OCI-LY7 (cell line): ENCODE results near the gene MPZL2. TPM values are rescaled to one million over a fixed set of nuclear protein-coding genes. Genes with fewer than 3 reads are reported as not detected.

ENCODE experiments used
- BruUV-seq: library from RNA; stranded (reverse); fragments of 400-500 nt; replicated peaks from 2 replicates; lab custom pipeline; 2021; lab: Mats Ljungman, UMichigan
- CTCF ChIA-PET: fragments of 300-600 bp; sonication (Branson Sonifier 250); formaldehyde crosslinking; loops from one replicate; lab custom pipeline; 2022; ENCODE audit warnings: antibody characterized with exemption; ENCODE audit not compliant: unreplicated experiment; lab: Charles Lee
- POLR2A ChIA-PET: fragments of 300-600 bp; sonication (Branson Sonifier 250); formaldehyde crosslinking; loops from one replicate; lab custom pipeline; 2022; ENCODE audit warnings: antibody characterized with exemption; lab: Charles Lee
- DNase-seq: peaks from one replicate; pipeline ENCODE4 v3.0.0-alpha.2; 2015; ENCODE audit warnings: low spot score
- H2AFZ ChIP-seq: fragments of 200-600 bp; sonication (generic), shearing (Covaris generic); 2 replicates; pipeline ENCODE4 v1.6.1; 2014; ENCODE audit warnings: mild to moderate bottlenecking, antibody characterized with exemption, low read length, moderate library complexity
- H3K27ac ChIP-seq: fragments of 200-600 bp; sonication (generic); 2 replicates; pipeline ENCODE4 v1.5.1; 2014; ENCODE audit warnings: mixed run types, low read depth, mild to moderate bottlenecking, moderate library complexity, low read length, inconsistent platforms; ENCODE audit not compliant: poor library complexity, severe bottlenecking
- H3K36me3 ChIP-seq: fragments of 200-600 bp; sonication (generic); 2 replicates; pipeline ENCODE4 v1.6.1; 2014; ENCODE audit warnings: mild to moderate bottlenecking, antibody characterized with exemption, low read length, moderate library complexity, mixed read lengths; ENCODE audit not compliant: insufficient read depth
- H3K4me1 ChIP-seq: fragments of 200-600 bp; sonication (generic); 2 replicates; pipeline ENCODE4 v1.5.1; 2014; ENCODE audit warnings: mild to moderate bottlenecking, low read length; ENCODE audit not compliant: insufficient read depth, poor library complexity, severe bottlenecking
- H3K4me2 ChIP-seq: fragments of 200-600 bp; sonication (generic); 2 replicates; pipeline ENCODE4 v1.6.1; 2014; ENCODE audit warnings: mild to moderate bottlenecking, low read length
- H3K4me3 ChIP-seq: fragments of 200-600 bp; sonication (generic); 2 replicates; pipeline ENCODE4 v1.5.1; 2014; ENCODE audit warnings: mild to moderate bottlenecking, low read depth, low read length; ENCODE audit not compliant: poor library complexity, severe bottlenecking
- H3K79me2 ChIP-seq: fragments of 200-600 bp; sonication (generic); 2 replicates; pipeline ENCODE4 v1.6.1; 2016; ENCODE audit warnings: low read depth, mild to moderate bottlenecking, low read length, moderate library complexity, mixed read lengths; ENCODE audit not compliant: insufficient read depth
- H3K9me2 ChIP-seq: fragments of 200-600 bp; sonication (generic); 2 replicates; pipeline ENCODE4 v1.6.1; 2016; ENCODE audit warnings: mild to moderate bottlenecking, low read length, mixed read lengths; ENCODE audit not compliant: insufficient read depth
- H3K9me3 ChIP-seq: fragments of 200-600 bp; sonication (generic); 2 replicates; pipeline ENCODE4 v1.6.1; 2014; ENCODE audit warnings: mild to moderate bottlenecking, mixed run types, low read length, mixed read lengths
- H4K20me1 ChIP-seq: fragments of 200-600 bp; sonication (generic); 2 replicates; pipeline ENCODE4 v1.6.1; 2014; ENCODE audit warnings: mild to moderate bottlenecking, antibody characterized with exemption, low read length, moderate library complexity, mixed read lengths; ENCODE audit not compliant: insufficient read depth
- EZH2phosphoT487 ChIP-seq: fragments of 200-600 bp; sonication (generic); IDR thresholded peaks from 2 replicates; pipeline ENCODE4 v1.6.1; 2018; ENCODE audit warnings: low read depth, borderline replicate concordance, mild to moderate bottlenecking, mixed run types, antibody characterized with exemption, low read length, moderate library complexity, mixed read lengths
- intact Hi-C: fragments of 100-400 bp; cut with micrococcal nuclease; formaldehyde crosslinking; loops from one replicate; pipeline ENCODE4 v1.10.0; 2022; ENCODE audit not compliant: unreplicated experiment
- total RNA-seq, 2 experiments: library from RNA; depleted of rRNA in 1 of 2; stranded (reverse); fragments of >200 nt in 1 of 2; shearing (Covaris generic) in 1 of 2; gene quantifications; 2 replicates each; pipeline ENCODE4 v1.2.3, GENCODE V29; 2014 to 2022
- TF ChIP-seq, protein P1 (sequence below): fragments of 200-600 bp; sonication (generic); conservative IDR thresholded peaks from 2 replicates; pipeline ENCODE4 v1.5.1; 2014; ENCODE audit warnings: mild to moderate bottlenecking, antibody characterized with exemption, low read length, moderate library complexity, mixed read lengths

Gene MPZL2
- total RNA-seq, 2 experiments from 2014 or later, result not detected

DNA sequence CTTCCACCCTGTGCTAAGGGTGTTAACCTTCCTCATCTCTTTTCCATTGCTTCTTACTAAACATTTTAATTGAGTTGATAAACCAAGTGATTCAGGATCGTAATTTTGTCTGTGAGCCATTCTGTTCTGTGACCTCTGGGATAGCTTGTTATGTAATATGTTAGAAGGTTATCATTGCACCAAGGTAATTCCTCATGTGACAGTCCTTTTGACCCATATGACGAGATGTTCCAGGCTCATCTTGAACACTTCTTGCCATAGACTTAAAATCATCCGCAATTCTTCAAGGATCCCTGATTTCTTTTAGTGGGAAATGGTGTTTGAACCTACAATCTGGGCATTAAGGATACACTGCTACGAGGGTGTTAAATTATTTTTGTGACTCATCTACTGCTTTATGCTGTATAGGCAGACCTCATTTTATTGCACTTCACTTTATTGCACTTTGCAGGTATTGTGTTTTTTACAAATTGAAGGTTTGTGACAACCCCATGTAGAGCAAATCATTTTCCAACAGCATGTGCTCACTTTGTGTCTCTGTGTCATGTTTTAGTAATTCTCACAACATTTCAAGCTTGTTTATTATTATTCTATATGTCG, 19.0 kb upstream of the MPZL2 start:
- POLR2A ChIA-PET, result interaction anchor here (0.9 to 1.2 kb wide), 2 partner anchors 12 to 39 kb away, joined by 3 to 4 read pairs; no protein-coding TSS in a partner anchor
- no TSS peak for BruUV-seq
- no peak overlapping the region for H2AFZ ChIP-seq

DNA sequence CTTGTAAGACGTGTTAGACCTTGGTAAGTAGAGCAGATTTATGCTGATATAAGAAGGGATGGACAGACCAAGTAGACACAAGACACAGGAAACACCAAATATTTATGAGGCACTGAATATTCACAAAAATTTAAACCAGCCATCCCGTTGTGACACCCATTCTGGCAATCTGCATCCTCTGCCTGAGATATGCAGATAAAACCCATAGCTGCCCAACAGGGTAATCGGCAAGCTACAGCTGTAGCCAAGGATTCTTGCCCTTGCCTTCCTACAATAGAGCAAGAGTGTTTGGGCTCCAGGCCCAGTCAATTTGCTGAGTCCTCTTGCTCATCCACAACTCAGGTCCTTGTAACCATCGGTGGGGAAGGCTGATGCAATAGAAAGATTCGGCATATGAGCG, 18.5 kb upstream of the MPZL2 start:
- no peak for DNase-seq
- Histone ChIP-seq H3K79me2 (no peaks in the 10 kb centered on the region), H3K4me1 (peaks cover 10% of the 10 kb centered on the region), H3K4me3 (no peak overlapping the region), H3K27ac (no peak overlapping the region), H3K9me2 (no peaks in the 10 kb centered on the region), H3K4me2 (no peak overlapping the region), H3K36me3 (no peaks in the 10 kb centered on the region), H3K9me3 (no peaks in the 10 kb centered on the region; the same call in 1 of the 2 replicates), H4K20me1 (no peaks in the 10 kb centered on the region), H2AFZ (peak overlapping the region; percentile 1; the same call in 1 of the 2 replicates)
- intact Hi-C loops, result no loop called here
- ChIA-PET CTCF (no interaction called here), POLR2A (interaction anchor here (0.9 to 1.2 kb wide), 2 partner anchors 12 to 39 kb away, joined by 3 to 4 read pairs; no protein-coding TSS in a partner anchor)
- TF ChIP-seq, protein P1, sequence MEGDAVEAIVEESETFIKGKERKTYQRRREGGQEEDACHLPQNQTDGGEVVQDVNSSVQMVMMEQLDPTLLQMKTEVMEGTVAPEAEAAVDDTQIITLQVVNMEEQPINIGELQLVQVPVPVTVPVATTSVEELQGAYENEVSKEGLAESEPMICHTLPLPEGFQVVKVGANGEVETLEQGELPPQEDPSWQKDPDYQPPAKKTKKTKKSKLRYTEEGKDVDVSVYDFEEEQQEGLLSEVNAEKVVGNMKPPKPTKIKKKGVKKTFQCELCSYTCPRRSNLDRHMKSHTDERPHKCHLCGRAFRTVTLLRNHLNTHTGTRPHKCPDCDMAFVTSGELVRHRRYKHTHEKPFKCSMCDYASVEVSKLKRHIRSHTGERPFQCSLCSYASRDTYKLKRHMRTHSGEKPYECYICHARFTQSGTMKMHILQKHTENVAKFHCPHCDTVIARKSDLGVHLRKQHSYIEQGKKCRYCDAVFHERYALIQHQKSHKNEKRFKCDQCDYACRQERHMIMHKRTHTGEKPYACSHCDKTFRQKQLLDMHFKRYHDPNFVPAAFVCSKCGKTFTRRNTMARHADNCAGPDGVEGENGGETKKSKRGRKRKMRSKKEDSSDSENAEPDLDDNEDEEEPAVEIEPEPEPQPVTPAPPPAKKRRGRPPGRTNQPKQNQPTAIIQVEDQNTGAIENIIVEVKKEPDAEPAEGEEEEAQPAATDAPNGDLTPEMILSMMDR, result no peak
- no peak for TF ChIP-seq EZH2phosphoT487
- BruUV-seq, result no TSS peak

More for the DNA sequence above, 19.0 kb upstream of the MPZL2 start:
- no peaks in the 10 kb centered on the region for H4K20me1 ChIP-seq
- CTCF ChIA-PET, result no interaction called here
- H3K79me2 ChIP-seq, result no peaks in the 10 kb centered on the region
- H3K4me3 ChIP-seq, result no peak overlapping the region
- H3K9me3 ChIP-seq, result no peaks in the 10 kb centered on the region; the same call in 1 of the 2 replicates
- DNase-seq, result no peak
- H3K9me2 ChIP-seq, result no peaks in the 10 kb centered on the region
- H3K4me1 ChIP-seq, result peaks cover 10% of the 10 kb centered on the region
- no peaks in the 10 kb centered on the region for H3K36me3 ChIP-seq
- H3K27ac ChIP-seq, result no peak overlapping the region
- intact Hi-C loops, result no loop called here
- H3K4me2 ChIP-seq, result no peak overlapping the region
- TF ChIP-seq, protein P1, result no peak
- no peak for TF ChIP-seq EZH2phosphoT487

DNA sequence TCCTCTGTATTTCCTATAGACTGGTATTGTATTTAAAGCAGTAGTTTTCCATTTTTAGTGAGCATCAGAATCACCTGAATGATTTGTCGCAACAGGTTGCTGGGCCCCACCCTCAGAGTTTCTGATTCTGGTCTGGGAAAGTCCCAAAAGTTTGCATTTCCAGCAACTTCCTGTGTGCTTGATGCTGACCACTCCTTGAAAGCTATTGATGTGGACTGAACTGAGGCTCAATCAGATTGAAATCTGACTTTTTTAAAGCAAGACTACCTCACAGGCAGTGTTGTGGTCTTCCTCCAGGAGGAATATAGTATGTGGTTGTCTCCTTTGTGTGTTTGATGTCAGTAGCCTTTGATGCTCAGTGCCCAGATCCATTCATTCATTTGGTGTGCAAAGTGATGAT, 17.2 kb upstream of the MPZL2 start:
- H3K4me3 ChIP-seq, result no peak overlapping the region
- CTCF ChIA-PET, result no interaction called here

More for the DNA sequence above, 17.2 kb upstream of the MPZL2 start:
- POLR2A ChIA-PET, result interaction anchor here (0.6 to 1.0 kb wide), 2 partner anchors 78 to 290 kb away, joined by 3 read pairs; partner anchors contain the start of gene UBE4A
- TF ChIP-seq, protein P1, result no peak
- TF ChIP-seq EZH2phosphoT487, result no peak
- Histone ChIP-seq H3K79me2 (no peaks in the 10 kb centered on the region), H3K4me2 (no peak overlapping the region), H3K9me3 (no peaks in the 10 kb centered on the region; the same call in 1 of the 2 replicates), H3K27ac (no peak overlapping the region), H3K36me3 (no peaks in the 10 kb centered on the region), H2AFZ (peak overlapping the region; percentile 47; the same call in 1 of the 2 replicates), H3K9me2 (no peaks in the 10 kb centered on the region), H4K20me1 (no peaks in the 10 kb centered on the region), H3K4me1 (peaks cover 16% of the 10 kb centered on the region)
- no TSS peak for BruUV-seq
- intact Hi-C loops, result no loop called here
- DNase-seq, result no peak
